ENCODE results near the gene ANKRD13B. TPM values are rescaled to one million over a fixed set of nuclear protein-coding genes. Genes with fewer than 3 reads are reported as not detected.

Gene ANKRD13B
- total RNA-seq, 4 donors from 2014 or later, result 2.9 to 8.6 (median 5.6) TPM

DNA sequence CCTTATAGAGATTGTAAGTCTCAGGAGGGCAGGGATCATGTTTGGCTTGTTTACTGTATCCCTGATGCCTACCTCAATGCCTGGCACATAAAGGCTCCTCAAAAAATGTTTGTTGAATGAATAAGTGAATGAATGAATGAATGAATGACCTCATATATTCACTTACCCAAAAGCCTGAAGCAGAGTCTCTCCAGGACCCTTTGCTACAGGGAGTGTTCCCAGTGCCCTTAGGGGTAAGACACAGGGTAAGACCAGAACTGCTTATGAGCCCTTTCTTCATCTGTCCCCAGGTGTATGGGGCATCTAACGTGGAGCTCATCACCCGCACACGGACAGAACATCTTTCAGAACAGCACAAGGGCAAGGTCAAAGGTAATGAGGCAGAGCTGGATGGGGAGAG, 17.5 kb downstream of the ANKRD13B start:
- DNase-seq, result no peak
- in situ Hi-C loops (cut with MboI; ENCODE audit: low pct_ligation_motif_present in 1 of 4, low pct_unique_long_range_greater_than_20kb in 1 of 4, low sequenced_read_pairs in 3 of 4), result loop anchor here in 1 of 4 donors (25.0 kb wide), 1 partner anchor 327 kb away; the partner anchor contains the start of genes EFCAB5 and SSH2
- Histone ChIP-seq H3K4me1 (peaks cover 16 to 26% (median 23%) of the 10 kb centered on the region in 4 donors), H3K36me3 (no peaks in the 10 kb centered on the region), H3K27me3 (peaks cover 5% of the 10 kb centered on the region), H3K4me3 (no peak overlapping the region), H3K9me3 (no peaks in the 10 kb centered on the region), H3K27ac (no peak overlapping the region)
- TF ChIP-seq EP300 (IDR thresholded peaks at IDR 0.05; ENCODE audit: low read depth) (no peak), POLR2AphosphoS5 (IDR thresholded peaks at IDR 0.05) (no peak), POLR2A (IDR thresholded peaks at IDR 0.05) (no peak)
- TF ChIP-seq, protein P1, sequence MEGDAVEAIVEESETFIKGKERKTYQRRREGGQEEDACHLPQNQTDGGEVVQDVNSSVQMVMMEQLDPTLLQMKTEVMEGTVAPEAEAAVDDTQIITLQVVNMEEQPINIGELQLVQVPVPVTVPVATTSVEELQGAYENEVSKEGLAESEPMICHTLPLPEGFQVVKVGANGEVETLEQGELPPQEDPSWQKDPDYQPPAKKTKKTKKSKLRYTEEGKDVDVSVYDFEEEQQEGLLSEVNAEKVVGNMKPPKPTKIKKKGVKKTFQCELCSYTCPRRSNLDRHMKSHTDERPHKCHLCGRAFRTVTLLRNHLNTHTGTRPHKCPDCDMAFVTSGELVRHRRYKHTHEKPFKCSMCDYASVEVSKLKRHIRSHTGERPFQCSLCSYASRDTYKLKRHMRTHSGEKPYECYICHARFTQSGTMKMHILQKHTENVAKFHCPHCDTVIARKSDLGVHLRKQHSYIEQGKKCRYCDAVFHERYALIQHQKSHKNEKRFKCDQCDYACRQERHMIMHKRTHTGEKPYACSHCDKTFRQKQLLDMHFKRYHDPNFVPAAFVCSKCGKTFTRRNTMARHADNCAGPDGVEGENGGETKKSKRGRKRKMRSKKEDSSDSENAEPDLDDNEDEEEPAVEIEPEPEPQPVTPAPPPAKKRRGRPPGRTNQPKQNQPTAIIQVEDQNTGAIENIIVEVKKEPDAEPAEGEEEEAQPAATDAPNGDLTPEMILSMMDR (IDR thresholded peaks at IDR 0.05), result no peak
- WGBS, 2 donors (ENCODE audit: low coverage in 1 of 2), result 86 to 93% methylated on average over 3 of the region's 3 CpGs
- intact Hi-C loops (cut with DNase I; ENCODE audit: low total_unique reads), result no loop called here

DNA sequence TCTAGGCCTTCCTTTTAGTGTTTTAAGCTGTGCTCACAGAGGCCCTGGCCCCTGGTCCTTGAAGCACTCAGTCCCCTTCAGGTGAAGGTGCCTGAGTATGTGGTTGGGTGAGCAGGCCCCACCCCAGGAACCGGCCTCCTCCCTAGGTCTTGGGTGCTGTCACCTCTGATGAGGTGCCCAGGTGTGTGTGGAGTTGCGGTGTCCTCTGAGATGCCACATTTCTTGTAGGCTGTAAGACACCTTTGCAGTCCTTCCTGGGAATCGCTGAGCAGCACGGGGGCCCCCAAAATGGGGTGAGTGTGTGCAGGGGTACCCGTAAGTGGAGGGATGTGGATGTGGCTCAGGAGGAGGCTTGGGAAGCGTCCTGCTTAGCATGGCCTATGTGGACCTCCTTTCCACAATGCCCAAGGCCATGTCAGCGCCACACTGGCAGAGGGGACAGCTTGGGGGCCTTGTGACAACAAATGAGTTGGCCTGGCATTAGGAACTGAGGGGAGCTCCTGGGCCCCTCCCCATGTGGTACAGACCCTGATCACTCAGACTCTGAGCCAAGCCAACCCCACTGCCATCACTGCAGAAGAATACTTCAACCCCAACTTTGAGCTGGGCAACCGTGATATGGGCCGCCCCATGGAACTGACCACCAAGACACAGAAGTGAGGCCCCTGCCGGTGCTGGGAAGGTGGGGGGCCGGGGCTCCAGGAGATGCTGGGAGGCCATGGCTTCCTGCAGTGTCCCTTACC, 18.6 kb downstream of the ANKRD13B start:
- Histone ChIP-seq H3K27ac (no peak overlapping the region), H3K4me3 (no peak overlapping the region), H3K27me3 (peaks cover 14% of the 10 kb centered on the region), H3K4me1 (peaks cover 24 to 36% (median 34%) of the 10 kb centered on the region in 4 donors), H3K36me3 (no peaks in the 10 kb centered on the region), H3K9me3 (no peaks in the 10 kb centered on the region)
- 94% methylated on average over 11 of the region's 11 CpGs; no CpG with 5 or more reads in 1 of the 2 donors for WGBS, 2 donors (ENCODE audit: low coverage in 1 of 2)
- intact Hi-C loops (cut with DNase I; ENCODE audit: low total_unique reads), result no loop called here
- DNase-seq, result no peak
- TF ChIP-seq POLR2AphosphoS5 (IDR thresholded peaks at IDR 0.05) (no peak), EP300 (IDR thresholded peaks at IDR 0.05; ENCODE audit: low read depth) (no peak), POLR2A (IDR thresholded peaks at IDR 0.05) (no peak)
- TF ChIP-seq, protein P1 (IDR thresholded peaks at IDR 0.05), result no peak
- in situ Hi-C loops (cut with MboI; ENCODE audit: low pct_ligation_motif_present in 1 of 4, low pct_unique_long_range_greater_than_20kb in 1 of 4, low sequenced_read_pairs in 3 of 4), result loop anchor here in 1 of 4 donors (25.0 kb wide), 1 partner anchor 326 kb away; the partner anchor contains the start of genes EFCAB5 and SSH2

DNA sequence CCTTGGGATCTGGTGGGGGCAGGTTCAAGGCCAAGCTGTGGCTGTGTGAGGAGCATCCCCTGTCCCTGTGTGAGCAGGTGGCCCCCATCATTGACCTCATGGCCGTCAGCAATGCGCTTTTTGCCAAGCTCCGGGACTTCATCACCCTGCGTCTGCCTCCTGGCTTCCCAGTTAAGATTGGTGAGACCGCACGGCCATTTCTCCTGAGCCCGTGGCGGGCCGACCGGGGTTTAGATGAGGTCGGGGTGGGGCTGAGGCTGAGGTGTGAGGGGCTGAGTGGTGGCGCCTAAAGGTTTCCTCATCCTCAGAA, 19.1 kb downstream of the ANKRD13B start:
- Histone ChIP-seq H3K36me3 (no peaks in the 10 kb centered on the region), H3K27ac (no peak overlapping the region), H3K27me3 (peaks cover 18% of the 10 kb centered on the region), H3K4me1 (peaks cover 30 to 42% (median 39%) of the 10 kb centered on the region in 4 donors), H3K4me3 (no peak overlapping the region), H3K9me3 (no peaks in the 10 kb centered on the region)
- intact Hi-C loops (cut with DNase I; ENCODE audit: low total_unique reads) (no loop called here), in situ Hi-C loops (cut with MboI; ENCODE audit: low pct_ligation_motif_present in 1 of 4, low pct_unique_long_range_greater_than_20kb in 1 of 4, low sequenced_read_pairs in 3 of 4) (loop anchor here in 1 of 4 donors (25.0 kb wide), 1 partner anchor 325 kb away; the partner anchor contains the start of genes EFCAB5 and SSH2)
- TF ChIP-seq POLR2AphosphoS5 (IDR thresholded peaks at IDR 0.05) (no peak), EP300 (IDR thresholded peaks at IDR 0.05; ENCODE audit: low read depth) (no peak), POLR2A (IDR thresholded peaks at IDR 0.05) (no peak)
- TF ChIP-seq, protein P1 (IDR thresholded peaks at IDR 0.05), result no peak
- 100% methylated on average over 5 of the region's 12 CpGs; no CpG with 5 or more reads in 1 of the 2 donors for WGBS, 2 donors (ENCODE audit: low coverage in 1 of 2)
- no peak for DNase-seq

DNA sequence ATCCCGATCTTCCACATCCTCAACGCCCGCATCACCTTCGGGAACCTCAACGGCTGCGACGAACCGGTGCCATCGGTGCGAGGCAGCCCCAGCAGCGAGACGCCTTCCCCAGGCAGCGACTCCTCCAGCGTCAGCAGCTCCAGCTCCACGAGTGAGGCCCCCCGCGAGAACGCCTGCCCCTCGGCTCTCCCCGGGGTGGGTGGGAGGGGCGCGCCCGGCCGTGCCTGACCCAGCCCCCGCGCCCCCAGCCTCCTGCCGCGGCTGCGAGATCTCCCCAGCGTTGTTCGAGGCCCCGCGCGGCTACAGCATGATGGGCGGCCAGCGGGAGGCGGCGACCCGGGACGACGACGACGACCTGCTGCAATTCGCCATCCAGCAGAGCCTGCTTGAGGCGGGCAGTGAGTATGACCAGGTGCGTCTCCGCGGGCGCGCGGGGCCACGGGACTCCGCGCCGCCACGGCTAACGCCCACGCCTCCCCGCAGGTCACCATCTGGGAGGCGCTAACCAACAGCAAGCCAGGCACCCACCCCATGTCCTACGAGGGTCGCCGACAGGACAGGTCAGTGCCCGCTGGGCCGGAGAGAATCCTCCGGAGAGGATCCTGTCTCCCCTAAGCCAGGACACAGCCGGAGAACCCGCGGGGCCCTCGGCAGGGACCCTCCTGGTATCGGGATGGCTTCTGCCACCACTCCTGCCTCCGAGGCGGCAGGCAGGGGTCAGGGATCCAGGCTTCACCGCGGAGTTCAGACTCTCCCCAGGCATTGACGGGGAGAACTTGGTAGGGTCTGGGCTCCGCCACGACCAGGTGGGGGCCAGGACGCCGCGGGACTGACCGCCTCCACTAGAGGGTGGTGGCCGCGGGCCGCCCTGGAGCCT, 19.7 kb downstream of the ANKRD13B start:
- intact Hi-C loops (cut with DNase I; ENCODE audit: low total_unique reads) (no loop called here), in situ Hi-C loops (cut with MboI; ENCODE audit: low pct_ligation_motif_present in 1 of 4, low pct_unique_long_range_greater_than_20kb in 1 of 4, low sequenced_read_pairs in 3 of 4) (loop anchor here in 1 of 4 donors (25.0 kb wide), 1 partner anchor 325 kb away; the partner anchor contains the start of genes EFCAB5 and SSH2)
- peak overlapping the region in 2 of 4 donors; percentile 23 to 39 for H3K4me3 ChIP-seq
- H3K36me3 ChIP-seq, result no peaks in the 10 kb centered on the region
- 83% methylated on average over 64 of the region's 85 CpGs; no CpG with 5 or more reads in 1 of the 2 donors for WGBS, 2 donors (ENCODE audit: low coverage in 1 of 2)
- H3K27ac ChIP-seq, result no peak overlapping the region
- no peaks in the 10 kb centered on the region for H3K9me3 ChIP-seq
- H3K27me3 ChIP-seq, result peaks cover 18% of the 10 kb centered on the region
- TF ChIP-seq EP300 (IDR thresholded peaks at IDR 0.05; ENCODE audit: low read depth), result no peak
- TF ChIP-seq, protein P1 (IDR thresholded peaks at IDR 0.05), result no peak
- H3K4me1 ChIP-seq, result peaks cover 36 to 47% (median 45%) of the 10 kb centered on the region in 4 donors
- DNase-seq, result no peak

All from transverse colon (tissue), 4 donors.